Liver (tissue), 9 donors: ENCODE data around the gene PSME3IP1. TPM values are rescaled to one million over a fixed set of nuclear protein-coding genes. Genes with fewer than 3 reads are reported as not detected.

Source experiments
- DNase-seq: peaks from one replicate; pipeline ENCODE4 v3.0.0-alpha.2; 2017; ENCODE audit warnings: low spot score
- H3K27ac ChIP-seq, 2 donors: one replicate each; pipeline ENCODE4 v1.7.0; 2013; ENCODE audit warnings: inconsistent platforms in 2 of 2, low read length in 2 of 2, control low read depth in 1 of 2, low read depth in 1 of 2, mild to moderate bottlenecking in 1 of 2
- H3K27me3 ChIP-seq, 4 donors: one replicate each; pipeline versions ENCODE4 v1.6.1 to v1.7.0; 2013; ENCODE audit warnings: low read length in 3 of 4, inconsistent platforms in 1 of 4, mild to moderate bottlenecking in 1 of 4, moderate library complexity in 1 of 4; ENCODE audit not compliant: control insufficient read depth in 4 of 4, insufficient read depth in 4 of 4
- H3K36me3 ChIP-seq, 4 donors: one replicate each; pipeline versions ENCODE4 v1.6.1 to v1.7.0; 2013; ENCODE audit warnings: low read length in 3 of 4, mild to moderate bottlenecking in 3 of 4, low read depth in 1 of 4, moderate library complexity in 1 of 4; ENCODE audit not compliant: control insufficient read depth in 4 of 4, insufficient read depth in 3 of 4
- H3K4me1 ChIP-seq, 4 donors: one replicate each; pipeline versions ENCODE4 v1.6.1 to v1.7.0; 2013; ENCODE audit warnings: low read length in 3 of 4, mild to moderate bottlenecking in 3 of 4, moderate library complexity in 1 of 4; ENCODE audit not compliant: control insufficient read depth in 4 of 4, insufficient read depth in 4 of 4
- H3K4me3 ChIP-seq, 3 donors: one replicate each; pipeline versions ENCODE4 v1.6.1 to v1.7.0; 2013; ENCODE audit warnings: low read length in 3 of 3, control low read depth in 1 of 3, low read depth in 1 of 3, mild to moderate bottlenecking in 1 of 3
- H3K9ac ChIP-seq, 2 donors: one replicate each; pipeline ENCODE4 v1.7.0; 2013; ENCODE audit warnings: low read length in 2 of 2, mild to moderate bottlenecking in 2 of 2, moderate library complexity in 2 of 2, control low read depth in 1 of 2, low read depth in 1 of 2
- H3K9me3 ChIP-seq, 4 donors: one replicate each; pipeline versions ENCODE4 v1.6.1 to v1.7.0; 2013; ENCODE audit warnings: low read length in 3 of 4; ENCODE audit not compliant: control insufficient read depth in 4 of 4
- EGR1 ChIP-seq, 2 donors: IDR thresholded peaks; 2 replicates each; pipeline ENCODE4 v1.6.1; 2016 to 2018; ENCODE audit warnings: antibody characterized with exemption in 2 of 2, low read depth in 2 of 2
- FOXA1 ChIP-seq: IDR thresholded peaks from 2 replicates; pipeline ENCODE4 v1.6.1; 2016; ENCODE audit warnings: antibody characterized with exemption
- FOXA2 ChIP-seq: IDR thresholded peaks from 2 replicates; pipeline ENCODE4 v1.6.1; 2016; ENCODE audit warnings: antibody characterized with exemption
- GABPA ChIP-seq, 2 donors: IDR thresholded peaks in 1 of 2; conservative IDR thresholded peaks in 1 of 2; 2 replicates each; pipeline ENCODE4 v1.6.1; 2016; ENCODE audit warnings: antibody characterized with exemption in 2 of 2, mild to moderate bottlenecking in 1 of 2, moderate library complexity in 1 of 2
- HNF4A ChIP-seq, 2 donors: conservative IDR thresholded peaks; 2 replicates each; pipeline ENCODE4 v1.6.1; 2016; ENCODE audit warnings: antibody characterized with exemption in 2 of 2, mild to moderate bottlenecking in 2 of 2
- HNF4G ChIP-seq: IDR thresholded peaks from 2 replicates; pipeline ENCODE4 v1.6.1; 2016; ENCODE audit warnings: antibody characterized with exemption
- JUND ChIP-seq, 2 donors: IDR thresholded peaks; 2 replicates each; pipeline ENCODE4 v1.6.1; 2016; ENCODE audit warnings: antibody characterized with exemption in 2 of 2
- NR2F2 ChIP-seq: IDR thresholded peaks from 2 replicates; pipeline ENCODE4 v1.6.1; 2016; ENCODE audit warnings: antibody characterized with exemption
- RAD21 ChIP-seq, 2 donors: IDR thresholded peaks; 2 replicates each; pipeline ENCODE4 v1.6.1; 2016; ENCODE audit warnings: antibody characterized with exemption in 2 of 2, mild to moderate bottlenecking in 2 of 2
- REST ChIP-seq: IDR thresholded peaks from 2 replicates; pipeline ENCODE4 v1.6.1; 2016; ENCODE audit warnings: antibody characterized with exemption, mild to moderate bottlenecking
- RXRA ChIP-seq, 2 donors: IDR thresholded peaks; 2 replicates each; pipeline ENCODE4 v1.6.1; 2017 to 2018; ENCODE audit warnings: antibody characterized with exemption in 2 of 2, mild to moderate bottlenecking in 1 of 2
- SP1 ChIP-seq: IDR thresholded peaks from 2 replicates; pipeline ENCODE4 v1.6.1; 2018; ENCODE audit warnings: antibody characterized with exemption, mild to moderate bottlenecking
- TAF1 ChIP-seq: conservative IDR thresholded peaks from 2 replicates; pipeline ENCODE4 v1.6.1; 2016; ENCODE audit warnings: antibody characterized with exemption, mild to moderate bottlenecking
- YY1 ChIP-seq: IDR thresholded peaks from 2 replicates; pipeline ENCODE4 v1.6.1; 2016; ENCODE audit warnings: antibody characterized with exemption, mild to moderate bottlenecking
- ZBTB33 ChIP-seq: IDR thresholded peaks from 2 replicates; pipeline ENCODE4 v1.6.1; 2016; ENCODE audit warnings: antibody characterized with exemption
- WGBS: extraction: QIAGEN DNeasy Blood & Tissue Kit; methylation state at CpG from one replicate; pipeline ENCODE4 v1.1.7; 2013; 5-methylcytosine and 5-hydroxymethylcytosine counted together
- polyA plus RNA-seq, 2 donors: library from polyadenylated mRNA; stranded (reverse) in 1 of 2; unstranded in 1 of 2; fragments of 200-250 nt in 1 of 2; fragments of >200 nt in 1 of 2; fragmentation: Nextera tagmentation in 1 of 2; extraction: Ambion mirVana in 1 of 2; gene quantifications; one replicate each; pipeline versions ENCODE4 v1.2.1 to v1.2.3, GENCODE V29; 2013 to 2015
- total RNA-seq, 2 donors: library from RNA; depleted of rRNA; stranded (reverse); fragments of >200 nt; gene quantifications; one replicate each; pipeline ENCODE4 v1.2.3, GENCODE V29; 2014
- TF ChIP-seq, protein P1 (sequence below): IDR thresholded peaks from 2 replicates; pipeline ENCODE4 v1.6.1; 2016; ENCODE audit warnings: antibody characterized with exemption
- TF ChIP-seq, protein P2 (sequence below): fragments of 150-350 bp; IDR thresholded peaks from 2 replicates; pipeline ENCODE4 v1.5.1; 2017; ENCODE audit warnings: improper control_type of control experiment, low read depth, low read length; ENCODE audit not compliant: missing input control
- donor health status: healthy.
- donor health status: healthy.
- donor health status: healthy.
- donor health status: healthy.
- donor health status: healthy.

The PSME3IP1 gene
- total and polyA plus RNA-seq, 4 donors = 25.0 to 34.7 (median 25.8) TPM

GRCh38 chr16:57115514-57116182 lies 70.2 kb downstream of the PSME3IP1 start:
- 66% methylated on average over 25 of the region's 25 CpGs for WGBS
- H3K27ac ChIP-seq = no peak overlapping the region

DNA sequence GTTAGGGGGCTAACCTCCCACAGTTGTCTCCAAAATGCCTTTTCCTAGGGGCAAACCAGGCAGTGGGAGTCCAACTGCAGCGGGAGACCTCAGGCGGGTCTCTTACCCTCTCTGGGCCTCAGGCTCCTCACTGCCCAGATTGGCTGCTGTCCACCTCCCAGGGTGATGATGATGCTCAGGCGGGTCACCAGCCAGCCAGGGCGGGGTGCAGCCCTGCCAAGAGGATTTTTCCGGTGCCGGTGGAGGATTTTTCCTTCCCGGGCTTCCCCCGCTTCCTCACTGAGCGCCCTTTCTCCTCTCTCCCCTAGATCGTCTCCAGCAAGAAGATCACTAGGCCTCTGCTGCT lies 70.7 kb downstream of the PSME3IP1 start:
- TF ChIP-seq RXRA (IDR thresholded peaks at IDR 0.05) (no peak), JUND (IDR thresholded peaks at IDR 0.05) (no peak), HNF4G (no peak), NR2F2 (no peak), FOXA1 (no peak), SP1 (no peak), RAD21 (IDR thresholded peaks at IDR 0.05) (no peak), TAF1 (no peak), REST (no peak), GABPA (IDR thresholded peaks at IDR 0.05 in 1 of 2, conservative IDR thresholded peaks at IDR 0.05 in 1 of 2) (no peak), HNF4A (conservative IDR thresholded peaks at IDR 0.05) (no peak), EGR1 (IDR thresholded peaks at IDR 0.05; ENCODE audit: low read depth in 2 of 2) (no peak), YY1 (no peak), FOXA2 (no peak)
- TF ChIP-seq, protein P1, sequence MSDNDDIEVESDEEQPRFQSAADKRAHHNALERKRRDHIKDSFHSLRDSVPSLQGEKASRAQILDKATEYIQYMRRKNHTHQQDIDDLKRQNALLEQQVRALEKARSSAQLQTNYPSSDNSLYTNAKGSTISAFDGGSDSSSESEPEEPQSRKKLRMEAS = no peak
- Histone ChIP-seq H3K9me3 (no peaks in the 10 kb centered on the region), H3K4me3 (no peak overlapping the region), H3K4me1 (peaks cover 0 to 5% (median 0%) of the 10 kb centered on the region in 4 donors), H3K9ac (no peak overlapping the region), H3K27ac (no peak overlapping the region), H3K27me3 (no peaks in the 10 kb centered on the region), H3K36me3 (no peaks in the 10 kb centered on the region)
- DNase-seq = no peak
- WGBS = 76% methylated on average over 10 of the region's 10 CpGs

More at GRCh38 chr16:57115514-57116182, 70.2 kb downstream of the PSME3IP1 start:
- peak; percentile 31 for TF ChIP-seq NR2F2
- TF ChIP-seq RXRA (IDR thresholded peaks at IDR 0.05) = no peak
- DNase-seq = peak; percentile 42
- H3K27me3 ChIP-seq = no peaks in the 10 kb centered on the region
- H3K36me3 ChIP-seq = no peaks in the 10 kb centered on the region
- no peak overlapping the region for H3K9ac ChIP-seq
- peaks cover 0 to 5% (median 0%) of the 10 kb centered on the region in 4 donors for H3K4me1 ChIP-seq
- H3K9me3 ChIP-seq = no peaks in the 10 kb centered on the region
- H3K4me3 ChIP-seq = no peak overlapping the region

DNA sequence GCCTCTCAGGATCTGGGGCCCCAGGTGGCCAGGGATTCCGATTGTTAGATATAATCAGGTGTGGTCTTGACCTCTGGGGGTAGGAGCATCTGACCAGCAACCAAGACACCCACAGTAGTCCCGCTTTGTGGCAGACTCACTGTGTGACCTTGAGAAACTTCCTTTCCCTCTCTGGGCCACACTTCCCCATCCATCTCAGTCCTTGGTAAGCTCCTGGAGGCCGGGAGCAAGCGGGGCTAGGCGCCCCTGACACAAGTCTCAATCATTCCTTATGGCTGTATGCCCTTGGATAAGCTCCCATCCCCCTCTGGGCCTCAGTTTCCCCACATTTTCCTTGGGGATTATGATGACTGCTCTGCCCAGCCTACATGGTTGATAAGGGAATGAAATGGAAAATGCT lies 72.2 kb downstream of the PSME3IP1 start:
- WGBS = 93% methylated on average over 5 of the region's 5 CpGs
- Histone ChIP-seq H3K9ac (no peak overlapping the region), H3K27ac (no peak overlapping the region), H3K4me3 (no peak overlapping the region), H3K4me1 (peaks cover 0 to 5% (median 0%) of the 10 kb centered on the region in 4 donors), H3K36me3 (no peaks in the 10 kb centered on the region), H3K9me3 (no peaks in the 10 kb centered on the region), H3K27me3 (no peaks in the 10 kb centered on the region)
- no peak for DNase-seq
- no peak for TF ChIP-seq GABPA (IDR thresholded peaks at IDR 0.05 in 1 of 2, conservative IDR thresholded peaks at IDR 0.05 in 1 of 2)
- no peak for TF ChIP-seq ZBTB33
- TF ChIP-seq, protein P2, sequence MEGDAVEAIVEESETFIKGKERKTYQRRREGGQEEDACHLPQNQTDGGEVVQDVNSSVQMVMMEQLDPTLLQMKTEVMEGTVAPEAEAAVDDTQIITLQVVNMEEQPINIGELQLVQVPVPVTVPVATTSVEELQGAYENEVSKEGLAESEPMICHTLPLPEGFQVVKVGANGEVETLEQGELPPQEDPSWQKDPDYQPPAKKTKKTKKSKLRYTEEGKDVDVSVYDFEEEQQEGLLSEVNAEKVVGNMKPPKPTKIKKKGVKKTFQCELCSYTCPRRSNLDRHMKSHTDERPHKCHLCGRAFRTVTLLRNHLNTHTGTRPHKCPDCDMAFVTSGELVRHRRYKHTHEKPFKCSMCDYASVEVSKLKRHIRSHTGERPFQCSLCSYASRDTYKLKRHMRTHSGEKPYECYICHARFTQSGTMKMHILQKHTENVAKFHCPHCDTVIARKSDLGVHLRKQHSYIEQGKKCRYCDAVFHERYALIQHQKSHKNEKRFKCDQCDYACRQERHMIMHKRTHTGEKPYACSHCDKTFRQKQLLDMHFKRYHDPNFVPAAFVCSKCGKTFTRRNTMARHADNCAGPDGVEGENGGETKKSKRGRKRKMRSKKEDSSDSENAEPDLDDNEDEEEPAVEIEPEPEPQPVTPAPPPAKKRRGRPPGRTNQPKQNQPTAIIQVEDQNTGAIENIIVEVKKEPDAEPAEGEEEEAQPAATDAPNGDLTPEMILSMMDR = no peak
- TF ChIP-seq FOXA2 = no peak
- TF ChIP-seq, protein P1 = no peak
- TF ChIP-seq RXRA (IDR thresholded peaks at IDR 0.05) = no peak
- TF ChIP-seq JUND (IDR thresholded peaks at IDR 0.05) = no peak
- no peak for TF ChIP-seq HNF4A (conservative IDR thresholded peaks at IDR 0.05)
